Measurements from ENCODE around the gene ATXN7L1. TPM values are rescaled to one million over a fixed set of nuclear protein-coding genes. Genes with fewer than 3 reads are reported as not detected.
"Not testable (repeated sequence)": the region's sequence is repeated elsewhere in the genome, so short reads cannot be mapped to it uniquely, and the experiment has no call there.

ATXN7L1 gene
- total RNA-seq, 1 donor from 2014 or later, result 5.3 TPM

GRCh38 chr7:105602325-105603305 is 273.8 kb downstream of the ATXN7L1 start:
- DNase-seq, result no peak
- intact Hi-C loops (cut with DNase I), result no loop called here
- ATAC-seq (ENCODE audit: poor library complexity), result no peak

- intact Hi-C loops (cut with DNase I), result no loop called here
- ATAC-seq (ENCODE audit: poor library complexity), result no peak
- DNase-seq, result no peak
Observed at GRCh38 chr7:105600720-105601550, 275.5 kb downstream of the ATXN7L1 start.

GRCh38 chr7:105599551-105599950 is 276.8 kb downstream of the ATXN7L1 start:
- ATAC-seq (ENCODE audit: poor library complexity), result no peak
- DNase-seq, result no peak
- intact Hi-C loops (cut with DNase I), result no loop called here

GRCh38 chr7:105599080-105599479 is 277.3 kb downstream of the ATXN7L1 start:
- ATAC-seq (ENCODE audit: poor library complexity); intact Hi-C loops (cut with DNase I): not testable (repeated sequence)

GRCh38 chr7:105596866-105597265 is 279.5 kb downstream of the ATXN7L1 start:
- ATAC-seq (ENCODE audit: poor library complexity), result no peak
- intact Hi-C loops (cut with DNase I), result no loop called here
- DNase-seq, result no peak

More at GRCh38 chr7:105599080-105599479, 277.3 kb downstream of the ATXN7L1 start:
- DNase-seq, result not testable (repeated sequence)

GRCh38 chr7:105594034-105594433 is 282.4 kb downstream of the ATXN7L1 start:
- peak; percentile 64 for ATAC-seq (ENCODE audit: poor library complexity)
- intact Hi-C loops (cut with DNase I), result no loop called here

GRCh38 chr7:105591522-105591921 is 284.9 kb downstream of the ATXN7L1 start:
- intact Hi-C loops (cut with DNase I), result no loop called here
- ATAC-seq (ENCODE audit: poor library complexity) (no peak), DNase-seq (no peak)

More at GRCh38 chr7:105594034-105594433, 282.4 kb downstream of the ATXN7L1 start:
- DNase-seq, result no peak

- intact Hi-C loops (cut with DNase I), result no loop called here
- no peak for DNase-seq
- no peak for ATAC-seq (ENCODE audit: poor library complexity)
Observed at GRCh38 chr7:105590793-105591192, 285.6 kb downstream of the ATXN7L1 start.

GRCh38 chr7:105589356-105590077 is 286.9 kb downstream of the ATXN7L1 start:
- ATAC-seq (ENCODE audit: poor library complexity) (peak; percentile 85), DNase-seq (peak; percentile 51)
- intact Hi-C loops (cut with DNase I), result no loop called here

- ATAC-seq (ENCODE audit: poor library complexity) (no peak), DNase-seq (no peak)
- intact Hi-C loops (cut with DNase I), result no loop called here
Observed at GRCh38 chr7:105587909-105588635, 288.3 kb downstream of the ATXN7L1 start.

- peak; percentile 45 for ATAC-seq (ENCODE audit: poor library complexity)
- DNase-seq, result no peak
- intact Hi-C loops (cut with DNase I), result no loop called here
Observed at GRCh38 chr7:105585850-105586500, 290.4 kb downstream of the ATXN7L1 start.

- no peak for ATAC-seq (ENCODE audit: poor library complexity)
- no peak for DNase-seq
- intact Hi-C loops (cut with DNase I), result no loop called here
Observed at GRCh38 chr7:105584165-105584564, 292.2 kb downstream of the ATXN7L1 start.

GRCh38 chr7:105583061-105583460 is 293.3 kb downstream of the ATXN7L1 start:
- ATAC-seq (ENCODE audit: poor library complexity), result no peak
- intact Hi-C loops (cut with DNase I), result no loop called here

GRCh38 chr7:105581066-105581811 is 295.2 kb downstream of the ATXN7L1 start, which contains the start of gene EFCAB10:
EFCAB10 (minus strand) TSS chr7:105581493; CDS start chr7:105581463, 30 bp downstream.
- DNase-seq (peak; percentile 78), ATAC-seq (ENCODE audit: poor library complexity) (peak; percentile 73)
- intact Hi-C loops (cut with DNase I), result no loop called here

More at GRCh38 chr7:105583061-105583460, 293.3 kb downstream of the ATXN7L1 start:
- no peak for DNase-seq

GRCh38 chr7:105580022-105580740 is 296.2 kb downstream of the ATXN7L1 start:
- ATAC-seq (ENCODE audit: poor library complexity), result no peak
- DNase-seq, result no peak
- intact Hi-C loops (cut with DNase I), result no loop called here

GRCh38 chr7:105578496-105578895 is 297.9 kb downstream of the ATXN7L1 start:
- intact Hi-C loops (cut with DNase I), result no loop called here
- ATAC-seq (ENCODE audit: poor library complexity), result no peak
- DNase-seq, result no peak

All from Right ventricle myocardium superior (tissue), 1 donor.